Stimulated activated CD4-positive, alpha-beta T cell treated with anti-CD3 and anti-CD28 coated beads, Interleukin-1b, Interleukin-23, amount 100 ng/mL, for 1 hour (primary cell): ENCODE data around the gene LCNL1.
"Not testable (repeated sequence)": the region's sequence is repeated elsewhere in the genome, so short reads cannot be mapped to it uniquely, and the experiment has no call there.

ENCODE experiments used
- DNase-seq, 2 donors: peaks; one replicate each; pipeline ENCODE4 v3.0.0-alpha.2; 2020; ENCODE audit warnings: low read depth in 2 of 2

The LCNL1 gene

GRCh38 chr9:136994180-136994887 lies 11.5 kb downstream of the LCNL1 start:
- no peak for DNase-seq

GRCh38 chr9:136994888-136995230 lies 12.1 kb downstream of the LCNL1 start:
- DNase-seq, result no peak

- DNase-seq, result no peak
These were observed 12.6 kb downstream of the LCNL1 start for GRCh38 chr9:136995362-136995761.

- no peak for DNase-seq
These were observed 13.0 kb downstream of the LCNL1 start for GRCh38 chr9:136995772-136996311.

DNA sequence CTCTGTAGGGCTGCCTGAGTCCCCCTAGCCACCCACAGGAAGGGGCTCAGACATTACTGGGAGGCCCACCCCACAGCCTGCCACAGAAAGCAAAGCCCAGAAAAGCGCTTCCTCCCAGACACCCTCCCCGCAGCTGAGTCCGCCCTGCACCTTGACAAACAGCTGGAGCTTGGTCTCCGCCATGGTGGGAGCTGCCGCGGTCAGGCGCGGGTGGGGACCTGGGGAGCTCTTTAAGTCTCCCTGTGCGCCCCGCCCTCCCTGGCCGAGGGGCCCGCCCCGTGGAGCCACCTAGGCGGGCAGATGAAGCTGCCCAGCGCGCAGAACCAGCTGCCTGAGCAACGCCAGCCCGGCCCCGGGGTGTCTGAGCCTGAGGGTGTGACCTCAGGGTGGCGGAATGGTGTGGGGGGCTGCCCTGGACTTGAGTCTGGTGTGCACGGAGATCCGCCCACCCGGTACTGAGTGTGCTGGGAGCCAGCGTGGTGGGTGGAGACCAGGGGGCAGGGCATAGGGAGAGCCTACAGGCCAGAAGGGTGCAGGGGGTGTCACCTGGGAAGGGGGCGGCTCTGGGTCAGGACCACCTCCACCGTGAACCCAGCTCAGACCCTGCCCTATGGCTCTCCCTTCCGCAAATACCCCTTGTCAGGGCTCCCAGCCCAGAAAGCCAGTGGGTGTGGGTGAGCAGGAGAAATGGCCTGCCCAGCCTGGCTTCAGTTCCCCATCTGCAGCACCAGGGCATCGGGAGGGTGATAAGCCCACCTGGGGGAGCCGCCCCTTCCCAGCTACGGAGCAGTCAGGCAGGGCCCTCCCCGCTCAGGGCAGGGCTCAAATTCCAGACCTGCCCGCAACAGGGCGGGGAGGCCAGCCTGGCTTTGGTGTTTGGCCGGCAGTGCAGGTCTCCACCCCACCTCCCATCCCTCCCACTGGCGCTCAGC lies 13.8 kb downstream of the LCNL1 start, which contains the start of gene CLIC3:
Gene CLIC3 (minus strand): TSS at position 208 of the 932 bp plus-strand sequence. CDS start 25 bp downstream, at position 183.
- DNase-seq, result no peak

DNA sequence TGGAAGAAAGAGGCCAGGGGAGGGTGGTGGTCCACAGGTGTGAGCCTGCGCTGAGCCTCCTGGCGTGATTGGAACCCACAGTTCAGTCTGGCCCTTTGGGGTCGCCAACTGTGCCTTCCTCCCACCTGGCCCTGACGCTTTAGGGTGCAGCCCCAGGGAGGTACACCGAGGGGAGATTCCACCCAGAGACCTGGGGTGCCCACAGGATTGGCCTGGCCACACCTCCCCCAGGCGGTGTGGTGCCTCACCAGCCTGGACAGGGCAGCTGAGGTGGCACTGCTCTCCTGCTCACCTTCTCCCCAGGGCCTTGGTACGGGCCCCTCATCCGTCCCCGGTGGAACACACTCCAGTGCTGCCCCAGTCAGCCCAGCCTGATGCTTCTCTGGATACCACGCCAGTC lies 14.6 kb downstream of the LCNL1 start:
- no peak for DNase-seq

- no peak for DNase-seq
These were observed 15.0 kb downstream of the LCNL1 start for GRCh38 chr9:136997830-136998234.

- no peak for DNase-seq
These were observed 17.6 kb downstream of the LCNL1 start for GRCh38 chr9:137000177-137000930.

DNA sequence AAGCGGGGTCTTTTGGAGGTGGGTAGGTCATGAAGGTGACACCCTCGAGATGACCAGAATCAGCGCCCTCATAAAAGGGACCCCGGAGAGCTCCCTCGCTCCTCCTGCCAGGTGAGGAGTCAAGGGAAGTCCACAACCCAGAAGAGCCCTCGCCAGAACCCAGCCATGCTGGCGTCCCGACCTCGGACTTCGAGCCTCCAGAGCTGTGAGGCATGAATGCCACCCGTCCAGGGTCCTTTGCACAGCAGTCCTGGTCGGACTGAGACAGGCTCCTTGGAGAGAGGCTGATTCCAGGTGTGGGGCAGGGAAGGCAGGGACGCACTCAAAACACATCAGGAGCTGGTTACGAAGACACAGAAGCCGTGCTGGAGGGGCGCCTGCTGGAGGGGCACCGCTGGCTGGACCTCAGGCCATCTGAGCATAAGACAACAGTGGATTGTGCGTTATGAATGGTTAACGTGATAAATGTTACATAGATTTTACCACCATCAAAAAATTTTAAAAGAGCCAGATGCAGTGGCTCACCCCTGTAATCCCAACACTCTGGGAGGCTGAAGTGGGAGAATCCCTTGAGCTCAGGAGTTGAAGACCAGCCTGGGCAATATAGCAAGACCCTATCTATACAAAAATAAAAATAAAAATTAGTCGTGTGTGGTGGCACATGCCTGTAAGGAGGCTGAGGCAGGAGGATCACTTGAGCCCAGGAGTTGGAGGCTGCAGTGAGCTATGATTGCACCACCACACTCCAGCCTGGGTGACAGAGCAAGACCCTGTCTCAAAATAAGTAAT lies 19.3 kb downstream of the LCNL1 start:
- no peak for DNase-seq

DNA sequence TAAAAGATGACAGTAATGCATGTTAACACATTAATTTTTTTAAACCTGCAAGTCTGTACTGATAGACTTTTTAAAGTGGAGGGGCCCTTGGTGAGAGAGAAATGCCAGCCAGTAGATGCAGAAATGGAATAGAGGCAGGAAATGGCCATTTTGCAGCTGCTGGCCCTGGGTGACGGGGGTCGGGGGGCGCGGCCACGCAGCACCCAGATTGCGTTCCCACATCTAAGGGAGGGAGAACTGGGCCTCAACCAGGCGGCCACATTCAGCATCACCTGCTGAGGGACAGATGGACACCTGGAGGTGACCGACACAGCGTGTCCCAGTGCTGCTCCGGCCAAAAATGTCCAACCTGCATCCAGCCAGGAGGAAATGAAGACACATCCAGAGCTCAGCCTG lies 19.9 kb downstream of the LCNL1 start:
- no peak for DNase-seq

GRCh38 chr9:137004285-137004684 lies 21.5 kb downstream of the LCNL1 start:
- DNase-seq, result not testable (repeated sequence)

DNA sequence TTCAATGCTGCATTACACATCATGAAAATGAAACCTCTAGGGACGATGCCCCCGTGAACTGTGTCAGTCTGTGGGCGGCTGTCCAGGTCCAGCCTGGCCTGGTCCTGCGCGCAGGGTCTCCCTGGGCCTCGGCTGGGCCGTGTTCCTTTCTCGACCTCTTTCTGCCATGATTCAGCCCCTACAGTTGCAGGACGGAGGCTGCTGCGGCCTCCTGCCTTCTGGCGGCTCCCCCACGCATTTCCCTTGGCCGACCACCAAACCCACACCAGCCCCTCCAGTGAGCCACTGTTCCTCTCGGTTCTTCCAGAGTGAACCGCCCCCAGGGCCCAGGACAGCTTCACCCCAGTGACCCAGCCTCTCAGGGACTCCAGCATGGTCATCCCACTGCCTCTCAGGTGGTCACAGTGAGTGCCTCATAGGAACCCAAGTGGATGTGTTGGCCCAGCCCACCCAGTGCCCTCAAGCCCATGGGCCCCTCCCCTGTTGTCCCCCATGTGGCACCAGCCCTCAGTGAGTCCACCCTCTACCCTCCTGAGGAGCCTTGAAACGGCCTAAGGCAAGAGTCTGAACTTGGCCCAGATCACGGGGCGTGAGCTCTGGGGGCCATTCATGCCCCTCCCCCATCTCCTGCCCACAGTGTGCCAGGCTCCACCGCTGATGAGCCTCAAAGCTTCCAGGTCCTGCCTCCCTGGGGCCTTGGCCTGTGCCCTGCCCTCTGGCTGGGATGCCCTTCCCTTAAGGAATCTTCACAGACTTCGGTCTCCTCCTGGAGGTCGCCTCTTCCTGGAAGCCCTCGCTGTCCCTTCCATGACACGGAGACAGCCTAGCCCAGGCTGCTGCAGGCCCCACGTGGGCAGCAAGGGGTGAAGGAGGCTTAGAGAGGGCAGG lies 23.6 kb downstream of the LCNL1 start:
- DNase-seq, result no peak

- DNase-seq, result no peak
These were observed 24.5 kb downstream of the LCNL1 start for GRCh38 chr9:137007108-137007815.

DNA sequence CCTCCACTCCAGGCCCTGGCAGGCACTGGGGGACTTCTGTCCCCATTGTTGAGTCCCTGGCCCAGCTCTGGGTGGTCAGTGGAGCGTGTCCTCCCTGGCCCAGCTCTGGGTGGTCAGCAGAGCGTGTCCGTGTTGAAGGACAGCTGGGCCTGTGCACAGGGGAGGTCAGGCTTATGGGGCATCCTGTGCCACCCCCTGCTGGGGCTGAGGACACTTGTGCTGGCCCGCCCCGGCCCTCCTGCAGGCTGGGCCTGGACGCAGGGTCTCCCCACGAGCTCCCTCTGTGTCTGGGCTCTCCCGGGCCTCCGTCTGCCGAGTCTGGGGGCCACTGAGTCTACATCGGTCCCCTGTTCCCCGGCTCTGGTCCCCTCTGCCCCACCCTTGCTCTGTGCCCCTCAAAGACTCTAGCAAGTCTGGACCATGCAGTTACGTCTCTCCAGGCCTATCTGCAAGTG lies 25.1 kb downstream of the LCNL1 start:
- DNase-seq, result no peak

DNA sequence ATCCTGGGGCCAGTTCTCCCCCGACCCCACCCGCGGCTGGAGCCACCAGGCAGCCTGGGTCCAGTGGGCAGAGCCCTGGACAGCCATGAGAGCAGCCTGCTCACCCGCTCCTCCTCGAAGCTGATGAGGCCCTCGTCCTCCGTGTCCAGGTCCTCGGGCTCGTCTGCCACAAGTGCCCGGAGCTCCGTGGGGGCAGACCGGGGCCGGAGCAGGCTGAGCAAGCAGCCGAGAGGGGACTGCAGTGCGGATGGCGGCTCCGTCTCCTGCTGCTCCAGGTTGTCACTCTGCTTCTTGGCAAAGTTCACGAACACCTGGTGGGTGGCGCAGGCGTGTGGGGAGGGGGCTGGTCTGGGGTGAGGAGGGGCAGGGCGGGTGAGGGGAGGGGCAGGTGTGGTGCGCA lies 25.5 kb downstream of the LCNL1 start:
- DNase-seq, result no peak

GRCh38 chr9:137009217-137009616 lies 26.4 kb downstream of the LCNL1 start:
- no peak for DNase-seq

GRCh38 chr9:137009938-137010732 lies 27.3 kb downstream of the LCNL1 start:
- DNase-seq, result no peak

- no peak for DNase-seq
These were observed 28.4 kb downstream of the LCNL1 start for GRCh38 chr9:137011156-137011555.
